SK-N-MC (cell line): ENCODE data around the gene LRP6.
"Not testable (repeated sequence)": the region's sequence is repeated elsewhere in the genome, so short reads cannot be mapped to it uniquely, and the experiment has no call there.

Source experiments
- DNase-seq: peaks from one replicate; pipeline ENCODE4 v3.0.0-alpha.2; 2011; ENCODE audit warnings: low read depth, low spot score
- H3K27ac ChIP-seq: fragments of 200-600 bp; sonication (generic); 2 replicates; pipeline ENCODE4 v1.5.1; 2016; ENCODE audit warnings: mixed run types
- H3K36me3 ChIP-seq: fragments of 200-600 bp; sonication (generic); 2 replicates; pipeline ENCODE4 v1.6.1; 2017; ENCODE audit warnings: antibody characterized with exemption, low read length, mixed read lengths; ENCODE audit not compliant: insufficient read depth
- H3K4me3 ChIP-seq: fragments of 200-600 bp; sonication (generic); 2 replicates; pipeline ENCODE4 v1.5.1; 2016
- H3K9ac ChIP-seq: fragments of 200-600 bp; sonication (generic); 2 replicates; pipeline ENCODE4 v1.8.0; 2017; ENCODE audit warnings: mixed run types, mixed read lengths; ENCODE audit not compliant: insufficient read length
- H3K9me3 ChIP-seq: fragments of 200-600 bp; sonication (generic); 2 replicates; pipeline ENCODE4 v1.6.1; 2017; ENCODE audit warnings: low read depth, mild to moderate bottlenecking, antibody characterized with exemption, low read length, moderate library complexity, mixed read lengths
- EZH2 ChIP-seq: fragments of 200-600 bp; sonication (generic); IDR thresholded peaks from one replicate; pipeline ENCODE4 v1.6.1; 2017; ENCODE audit warnings: antibody characterized with exemption
- FOXP2 ChIP-seq: optimal IDR thresholded peaks from 2 replicates; pipeline ENCODE3; 2011; ENCODE audit warnings: mild to moderate bottlenecking, moderate library complexity; ENCODE audit not compliant: insufficient read depth; ENCODE audit errors: extremely low read length, control extremely low read depth
- POLR2AphosphoS5 ChIP-seq: IDR thresholded peaks from 2 replicates; pipeline ENCODE4 v1.6.1; 2012; ENCODE audit warnings: mild to moderate bottlenecking, low read depth, low read length, borderline replicate concordance

The LRP6 gene

DNA sequence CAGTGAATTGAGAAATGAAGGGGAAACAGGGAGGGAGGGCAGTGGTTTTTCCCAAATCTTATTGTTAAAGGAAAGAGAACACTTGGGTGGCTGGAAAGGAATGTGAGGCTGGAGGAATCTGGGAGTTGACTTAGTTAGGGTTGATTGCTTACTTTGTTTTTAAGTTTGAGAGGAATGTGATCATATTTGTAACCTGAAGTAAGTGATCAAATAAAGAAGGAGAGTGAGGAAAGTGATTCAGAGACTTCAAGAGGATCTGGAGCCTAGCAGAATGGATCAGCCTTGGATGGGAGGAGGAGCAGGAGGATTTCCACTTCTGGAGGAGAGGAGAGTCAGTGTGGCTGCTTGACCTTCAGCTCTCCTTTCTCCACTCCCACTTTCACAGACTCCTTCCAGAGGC is 6.0 kb upstream of the LRP6 start:
- TF ChIP-seq FOXP2 (no peak), EZH2 (no peak), POLR2AphosphoS5 (no peak)
- Histone ChIP-seq H3K27ac (no peak overlapping the region), H3K36me3 (no peaks in the 10 kb centered on the region), H3K4me3 (no peak overlapping the region), H3K9ac (no peak overlapping the region), H3K9me3 (no peaks in the 10 kb centered on the region)
- DNase-seq, result no peak

DNA sequence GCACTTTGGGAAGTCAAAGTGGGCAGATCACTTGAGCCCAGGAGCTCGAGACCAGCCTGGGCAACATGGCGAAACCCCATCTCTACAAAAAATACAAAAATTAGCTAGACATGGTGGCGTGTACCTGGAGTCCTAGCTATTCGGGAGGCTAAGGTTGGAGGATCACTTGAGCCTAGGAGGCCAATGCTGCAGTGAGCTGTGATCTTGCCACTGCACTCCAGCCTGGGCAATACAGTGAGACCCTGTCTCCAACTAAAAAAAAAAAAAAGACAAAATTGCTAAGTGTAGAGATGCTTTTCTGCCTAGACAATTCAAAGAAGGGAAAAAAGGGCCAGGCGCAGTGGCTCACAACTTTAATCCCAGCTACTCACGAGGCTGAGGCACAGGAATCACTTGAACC is 3.4 kb upstream of the LRP6 start:
- H3K4me3 ChIP-seq, result no peak overlapping the region
- H3K36me3 ChIP-seq, result no peaks in the 10 kb centered on the region
- TF ChIP-seq POLR2AphosphoS5, result no peak
- no peak for DNase-seq
- no peak overlapping the region for H3K9ac ChIP-seq
- H3K9me3 ChIP-seq, result no peaks in the 10 kb centered on the region
- no peak overlapping the region for H3K27ac ChIP-seq

DNA sequence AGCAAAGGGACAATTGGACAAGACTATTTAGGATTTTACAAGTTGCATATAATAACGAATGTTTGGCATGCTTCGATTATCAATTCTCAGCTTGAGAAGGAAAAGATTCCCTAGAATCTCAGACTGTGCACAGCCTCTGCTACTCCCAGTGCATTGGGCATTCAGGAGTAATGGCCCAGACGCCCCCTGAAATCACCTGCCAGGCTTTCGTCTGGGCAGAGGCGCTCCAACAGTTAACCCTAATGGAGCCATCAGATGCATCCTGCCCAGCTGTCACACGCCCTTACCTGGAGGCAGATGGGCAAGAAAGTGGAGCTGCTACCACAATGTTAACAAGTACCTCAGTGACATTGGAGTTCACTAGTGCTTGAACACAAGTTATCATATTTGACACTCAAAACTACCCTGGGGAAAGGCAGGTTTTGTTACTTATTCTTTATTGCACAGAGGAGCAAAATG is 927 bp upstream of the LRP6 start:
- no peak for DNase-seq

DNA sequence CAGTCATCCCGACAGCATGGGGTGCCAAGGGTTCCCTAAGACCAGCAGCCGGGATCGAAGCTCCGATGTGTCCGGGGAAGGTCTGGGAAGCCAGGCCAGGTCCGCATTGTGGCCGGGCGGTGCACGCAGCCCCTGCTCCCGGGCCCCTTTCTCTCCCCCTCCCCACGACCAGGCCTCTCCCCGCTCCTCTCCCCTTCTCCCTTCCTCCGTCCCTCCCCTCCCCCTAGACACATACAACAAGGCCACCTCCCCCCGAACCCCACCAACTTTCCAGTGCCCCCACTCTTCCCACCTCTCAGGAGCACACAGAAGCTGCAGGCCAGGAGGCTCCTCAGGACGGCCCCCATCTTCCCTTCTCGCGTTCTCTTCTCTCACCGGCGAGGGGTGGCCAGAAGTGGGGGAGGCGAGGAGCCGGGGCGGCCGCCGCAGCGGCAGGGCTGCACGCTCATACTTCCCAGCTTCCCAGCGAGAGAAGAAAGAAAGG is 413 bp downstream of the LRP6 start:
- TF ChIP-seq POLR2AphosphoS5 (no peak), FOXP2 (no peak), EZH2 (no peak)
- H3K4me3 ChIP-seq, result peak overlapping the region; percentile 86
- H3K36me3 ChIP-seq, result no peaks in the 10 kb centered on the region
- peak overlapping the region; percentile 98 for H3K9ac ChIP-seq
- H3K27ac ChIP-seq, result peak overlapping the region; percentile 95
- no peaks in the 10 kb centered on the region for H3K9me3 ChIP-seq
- DNase-seq, result no peak

More for the DNA sequence above, 927 bp upstream of the LRP6 start:
- Histone ChIP-seq H3K9me3 (no peaks in the 10 kb centered on the region), H3K4me3 (peak overlapping the region; percentile 86), H3K36me3 (no peaks in the 10 kb centered on the region), H3K9ac (peak overlapping the region; percentile 98), H3K27ac (peak overlapping the region; percentile 95)
- no peak for TF ChIP-seq POLR2AphosphoS5
- TF ChIP-seq FOXP2, result no peak
- no peak for TF ChIP-seq EZH2

DNA sequence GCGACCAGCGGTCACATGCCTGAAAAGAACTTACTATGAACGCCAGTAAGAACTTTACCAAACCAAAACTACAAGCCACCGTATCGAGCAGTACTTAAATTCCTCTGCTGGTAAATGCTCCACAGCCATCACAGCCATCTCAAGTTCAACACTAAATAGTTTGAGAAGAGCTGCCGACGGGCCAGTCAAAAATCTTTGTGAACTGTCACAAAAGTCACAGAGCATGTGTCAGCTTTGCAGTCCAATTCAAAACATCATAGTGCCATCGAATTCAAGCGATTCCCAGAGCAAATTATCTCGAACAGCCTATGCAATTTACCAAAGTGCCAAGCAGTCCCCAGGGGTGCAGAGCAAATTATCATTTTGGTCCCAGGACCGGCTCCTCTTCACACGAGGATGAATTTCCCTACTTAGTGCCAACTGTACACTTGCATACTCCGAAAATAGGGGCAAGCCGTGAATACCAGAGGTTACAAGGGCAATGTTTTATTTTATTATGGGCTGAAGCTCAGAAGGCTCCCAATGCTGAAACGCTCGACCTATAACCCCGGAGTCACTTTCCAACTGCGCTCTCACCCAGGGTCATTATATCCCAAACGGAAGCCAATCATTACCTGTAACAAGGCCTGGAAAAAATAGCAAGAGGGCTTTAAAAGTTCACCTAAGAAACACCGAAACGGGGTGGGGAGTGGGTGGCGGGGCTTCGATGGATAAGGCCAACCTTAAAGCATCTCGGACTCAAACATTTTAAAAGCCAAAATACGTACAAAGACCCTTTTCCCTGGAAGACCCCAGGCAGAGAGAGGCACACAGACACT is 1.1 kb downstream of the LRP6 start:
- Histone ChIP-seq H3K36me3 (no peaks in the 10 kb centered on the region), H3K27ac (no peak overlapping the region), H3K4me3 (peak overlapping the region; percentile 86), H3K9me3 (no peaks in the 10 kb centered on the region), H3K9ac (peak overlapping the region; percentile 98)
- DNase-seq, result no peak
- TF ChIP-seq FOXP2 (no peak), EZH2 (no peak), POLR2AphosphoS5 (no peak)

DNA sequence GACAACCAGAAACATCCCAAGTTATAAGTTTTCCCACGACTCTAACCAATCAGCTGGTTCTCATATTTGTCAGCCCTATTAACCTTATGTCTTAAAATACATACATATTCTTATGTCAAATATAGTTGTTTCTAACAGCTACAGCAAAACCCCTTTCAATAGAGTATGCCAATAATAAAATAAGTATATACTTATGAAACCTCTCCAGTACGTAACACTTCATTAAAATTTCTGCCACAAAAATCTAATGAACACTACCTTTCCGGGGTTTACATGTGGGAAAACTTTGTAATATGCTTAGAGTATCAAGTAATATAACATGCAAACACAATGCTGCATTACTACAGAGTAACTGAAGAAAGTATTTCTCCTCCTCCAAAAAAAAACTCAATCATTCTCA is 1.8 kb downstream of the LRP6 start:
- peak overlapping the region; percentile 98 for H3K9ac ChIP-seq
- H3K4me3 ChIP-seq, result peak overlapping the region; percentile 86
- DNase-seq, result no peak
- H3K27ac ChIP-seq, result no peak overlapping the region
- no peaks in the 10 kb centered on the region for H3K9me3 ChIP-seq
- no peaks in the 10 kb centered on the region for H3K36me3 ChIP-seq
- TF ChIP-seq EZH2, result no peak
- TF ChIP-seq POLR2AphosphoS5, result no peak
- TF ChIP-seq FOXP2, result no peak

- DNase-seq, result no peak
- no peak overlapping the region for H3K9ac ChIP-seq
- no peak for TF ChIP-seq POLR2AphosphoS5
- no peak for TF ChIP-seq EZH2
- no peak for TF ChIP-seq FOXP2
- peak overlapping the region; percentile 86 for H3K4me3 ChIP-seq
- no peak overlapping the region for H3K27ac ChIP-seq
- H3K36me3 ChIP-seq, result no peaks in the 10 kb centered on the region
- no peaks in the 10 kb centered on the region for H3K9me3 ChIP-seq
Observed at GRCh38 chr12:12263909-12264308, 2.9 kb downstream of the LRP6 start.

DNA sequence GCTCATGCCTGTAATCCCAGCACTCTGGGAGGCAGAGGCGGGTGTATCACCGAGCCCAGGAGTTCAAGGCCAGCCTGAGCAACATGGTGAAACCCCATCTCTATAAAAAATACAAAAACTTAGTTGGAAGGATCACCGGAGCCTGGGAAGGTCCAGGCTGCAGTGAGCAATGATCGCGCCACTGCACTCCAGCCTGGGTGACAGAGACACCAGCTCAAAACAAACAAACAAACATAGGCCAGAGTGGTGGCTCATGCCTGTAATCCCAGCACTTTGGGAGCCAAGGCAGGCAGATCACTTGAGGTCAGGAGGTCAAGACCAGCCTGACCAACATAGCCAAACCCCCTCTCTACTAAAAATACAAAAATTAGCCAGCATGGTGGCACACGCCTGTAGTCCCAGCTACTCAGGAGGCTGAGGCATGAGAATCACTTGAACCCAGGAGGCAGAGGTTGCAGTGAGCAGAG is 10.5 kb downstream of the LRP6 start:
- DNase-seq, H3K27ac ChIP-seq, H3K4me3 ChIP-seq, H3K9ac ChIP-seq, H3K9me3 ChIP-seq, H3K36me3 ChIP-seq: not testable (repeated sequence)

- H3K27ac ChIP-seq, result no peak overlapping the region
- no peaks in the 10 kb centered on the region for H3K9me3 ChIP-seq
- TF ChIP-seq POLR2AphosphoS5 (no peak), EZH2 (no peak), FOXP2 (no peak)
- H3K36me3 ChIP-seq, result peaks cover 5% of the 10 kb centered on the region; the same call in 1 of the 2 replicates
- H3K9ac ChIP-seq, result no peak overlapping the region
- no peak overlapping the region for H3K4me3 ChIP-seq
- no peak for DNase-seq
Observed at GRCh38 chr12:12254553-12254952, 12.3 kb downstream of the LRP6 start.
